GM15510 (cell line): ENCODE data around the gene ADPGK.

Experiments
- POLR2A ChIP-seq: IDR thresholded peaks from 3 replicates; pipeline ENCODE4 v1.6.1; 2011; ENCODE audit warnings: borderline replicate concordance; ENCODE audit not compliant: insufficient read length; ENCODE audit errors: extremely low read depth

Gene ADPGK

GRCh38 chr15:72735111-72735510, 48.4 kb downstream of the ADPGK start:
- TF ChIP-seq POLR2A, result no peak

DNA sequence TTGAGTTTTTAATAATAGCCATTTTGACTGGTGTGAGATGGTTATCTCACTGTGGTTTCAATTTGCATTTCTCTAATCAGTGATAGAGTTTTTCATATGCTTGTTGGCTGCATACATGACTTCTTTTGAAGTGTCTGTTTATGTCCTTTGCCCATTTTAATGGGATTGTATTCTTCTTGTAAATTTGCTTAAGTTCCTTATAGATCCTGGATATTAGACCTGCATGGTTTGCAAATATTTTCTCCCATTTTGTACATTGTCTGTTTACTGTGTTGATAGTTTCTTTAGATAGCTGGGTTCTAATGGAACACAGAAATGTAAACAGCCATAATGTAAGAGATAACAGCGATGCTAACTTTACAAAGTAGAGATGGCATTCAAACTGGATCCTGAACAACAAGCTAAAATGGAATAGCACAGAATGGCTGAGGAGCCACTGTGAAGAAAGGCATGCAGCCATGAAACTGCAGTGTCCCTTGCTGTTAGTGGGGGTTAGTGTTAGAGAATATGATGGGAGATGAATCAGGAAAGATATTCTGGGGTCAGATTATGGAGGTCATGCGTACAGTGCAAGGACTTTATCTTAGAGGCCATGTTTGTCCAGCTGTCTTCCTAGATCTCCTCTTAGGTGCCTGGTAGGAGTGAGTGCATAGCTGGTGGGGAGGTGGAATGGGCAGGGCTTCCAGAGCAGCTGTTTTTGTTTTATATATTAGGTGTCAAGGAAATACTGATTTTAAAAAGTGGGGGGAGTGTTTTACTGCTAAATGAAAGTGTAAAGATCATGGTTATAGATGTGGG, 49.4 kb downstream of the ADPGK start:
- no peak for TF ChIP-seq POLR2A

GRCh38 chr15:72732516-72732915, 51.0 kb downstream of the ADPGK start:
- no peak for TF ChIP-seq POLR2A

DNA sequence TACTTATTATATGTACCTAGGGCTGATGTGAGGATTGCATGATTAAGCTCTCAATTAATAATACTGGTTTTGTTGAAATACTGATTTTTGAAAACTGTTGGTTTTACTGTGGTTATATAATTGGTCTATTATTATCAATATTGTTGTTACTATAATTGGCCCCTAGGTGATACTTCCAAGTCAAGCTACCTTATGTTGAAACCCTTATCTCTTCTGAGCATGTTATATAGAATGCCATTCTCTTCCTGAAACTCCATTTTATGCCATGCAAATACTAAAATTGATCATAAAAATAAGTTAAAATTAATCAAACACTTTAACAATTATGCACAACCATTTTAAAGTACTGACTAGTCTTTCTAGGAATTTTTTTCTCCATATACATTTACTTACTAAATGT, 51.5 kb downstream of the ADPGK start:
- TF ChIP-seq POLR2A, result no peak

GRCh38 chr15:72728821-72729220, 54.7 kb downstream of the ADPGK start:
- TF ChIP-seq POLR2A, result no peak

DNA sequence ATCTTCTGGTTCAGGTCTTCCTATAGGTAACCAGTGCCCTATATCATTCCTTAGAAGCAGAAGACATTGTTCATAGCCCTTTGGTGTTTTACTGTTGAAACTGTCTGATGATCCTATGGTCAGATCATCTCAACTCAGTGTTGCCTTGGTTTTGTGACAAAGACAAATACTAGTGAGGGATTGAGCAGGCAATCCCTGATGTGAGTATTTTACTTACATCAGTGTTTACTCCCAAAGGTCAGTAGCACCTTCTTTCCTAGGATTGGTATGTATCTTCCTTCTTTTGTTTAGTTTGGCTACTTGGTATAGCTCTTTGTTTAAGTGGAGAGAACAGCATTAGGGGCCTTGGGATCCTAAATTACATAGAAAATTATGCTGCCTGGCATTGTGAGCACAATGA, 56.4 kb downstream of the ADPGK start:
- TF ChIP-seq POLR2A, result no peak

- TF ChIP-seq POLR2A, result no peak
Measured at GRCh38 chr15:72725446-72725845, 58.1 kb downstream of the ADPGK start.

DNA sequence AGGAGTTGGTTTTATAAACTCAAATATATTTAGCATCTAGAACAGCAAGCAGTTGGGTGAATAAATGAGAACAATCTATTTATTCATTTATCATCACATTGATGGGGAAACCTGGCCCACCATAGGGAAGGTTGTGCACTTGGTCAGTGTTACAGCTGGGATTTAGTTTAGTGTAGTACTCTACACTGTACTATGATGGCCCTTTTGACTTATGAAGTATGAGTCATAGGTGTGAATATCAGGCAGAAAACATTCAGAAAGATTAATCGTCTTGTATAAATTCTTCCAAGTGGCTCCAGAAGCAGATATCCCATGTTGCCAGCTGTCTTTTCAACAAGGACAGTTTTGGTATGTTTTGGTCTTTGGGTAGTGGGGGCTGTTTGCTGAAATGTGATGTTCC, 59.5 kb downstream of the ADPGK start:
- TF ChIP-seq POLR2A, result no peak

DNA sequence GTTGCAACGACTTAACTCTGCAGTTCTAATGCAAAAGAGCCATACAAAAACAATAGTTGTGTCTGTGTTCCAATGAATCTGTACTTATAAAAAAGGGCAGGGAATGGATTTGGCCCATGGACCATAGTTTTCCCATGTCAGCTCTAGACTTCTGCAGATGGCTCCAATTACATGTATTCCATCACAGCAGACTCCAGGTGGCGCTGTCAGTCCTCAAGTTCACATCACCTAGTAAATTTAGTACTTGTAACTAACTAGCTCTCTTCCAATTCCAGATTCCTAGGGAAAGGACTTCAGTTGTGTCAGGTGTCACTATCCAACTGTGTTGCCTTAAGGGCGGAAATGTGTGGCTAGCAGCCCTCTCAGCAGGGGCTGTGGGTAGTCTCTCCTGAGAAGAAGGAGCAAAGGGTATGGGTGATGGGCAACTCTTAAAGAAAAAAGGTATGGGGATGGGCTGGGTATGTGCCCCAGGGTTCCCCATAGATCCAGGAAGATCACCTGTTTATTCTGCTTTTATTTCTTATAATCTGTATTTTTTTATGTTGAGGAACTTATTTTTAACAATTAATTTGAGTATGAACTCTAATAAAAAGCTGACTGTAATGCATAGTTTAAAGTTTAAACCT, 61.4 kb downstream of the ADPGK start:
- TF ChIP-seq POLR2A, result no peak

GRCh38 chr15:72706266-72706665, 77.3 kb downstream of the ADPGK start:
- TF ChIP-seq POLR2A, result no peak
